Urinary bladder (tissue), 4 donors: ENCODE results near the gene ARHGAP24. TPM values are rescaled to one million over a fixed set of nuclear protein-coding genes. Genes with fewer than 3 reads are reported as not detected.
"Not testable (repeated sequence)": the region's sequence is repeated elsewhere in the genome, so short reads cannot be mapped to it uniquely, and the experiment has no call there.

ENCODE experiments used
- DNase-seq: peaks from one replicate; pipeline ENCODE4 v3.0.0-alpha.2; 2015; ENCODE audit errors: extremely low spot score
- H3K27ac ChIP-seq: one replicate; pipeline ENCODE4 v1.5.1; 2013; ENCODE audit warnings: low read depth, mild to moderate bottlenecking, moderate library complexity
- H3K36me3 ChIP-seq: one replicate; pipeline ENCODE4 v1.6.1; 2013; ENCODE audit warnings: mild to moderate bottlenecking, moderate library complexity; ENCODE audit not compliant: insufficient read depth
- H3K4me1 ChIP-seq: one replicate; pipeline ENCODE4 v1.6.1; 2013; ENCODE audit warnings: mild to moderate bottlenecking, moderate library complexity; ENCODE audit not compliant: insufficient read depth
- H3K4me3 ChIP-seq: one replicate; pipeline ENCODE4 v1.5.1; 2013; ENCODE audit warnings: low read depth, low read length
- WGBS: extraction: QIAGEN DNeasy Blood & Tissue Kit; methylation state at CpG from one replicate; pipeline ENCODE4 v1.1.7; 2013; 5-methylcytosine and 5-hydroxymethylcytosine counted together
- polyA plus RNA-seq: library from polyadenylated mRNA; stranded (reverse); fragments of 200-250 nt; gene quantifications from one replicate; pipeline ENCODE4 v1.2.3, GENCODE V29; 2013
- total RNA-seq: library from RNA; depleted of rRNA; stranded (reverse); fragments of >200 nt; gene quantifications from one replicate; pipeline ENCODE4 v1.2.3, GENCODE V29; 2014
- donor health status: healthy with polysubstance abuse.
- donor health status: healthy.

ARHGAP24 gene
- total and polyA plus RNA-seq, 2 donors, result 17.5 to 81.0 TPM

DNA sequence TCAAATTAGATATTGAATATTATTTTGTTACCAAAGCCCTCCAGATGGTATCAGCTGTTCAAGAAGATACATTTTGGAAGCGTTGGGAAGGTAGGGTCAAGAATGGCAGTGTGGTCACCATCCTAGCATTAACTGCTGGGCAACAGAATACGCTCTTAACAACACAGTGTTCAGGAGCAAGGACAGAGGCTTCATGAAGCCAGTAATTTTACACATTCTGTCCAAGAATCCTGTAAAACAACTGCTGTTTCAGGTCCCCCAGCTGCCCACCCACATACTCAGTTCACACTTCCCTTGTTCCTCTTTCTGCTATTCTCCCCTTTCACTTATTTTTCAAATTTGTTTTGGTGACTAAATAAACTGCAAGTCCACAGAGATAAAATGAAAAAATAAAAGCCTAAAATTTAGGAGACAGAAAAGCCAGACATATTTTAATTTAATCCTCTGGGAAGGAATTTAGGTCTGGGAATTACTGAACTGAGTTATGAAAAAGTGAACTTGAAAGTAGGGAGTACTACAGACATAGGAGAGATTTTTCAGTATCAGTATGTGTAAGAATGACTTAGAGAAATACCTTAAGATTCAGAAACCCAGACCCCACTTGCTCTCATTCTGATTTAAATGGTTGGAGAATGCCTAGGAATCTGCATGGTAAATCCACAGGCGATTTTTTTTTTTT, 478.2 kb downstream of the ARHGAP24 start:
- WGBS, result 64% methylated on average over 3 of the region's 3 CpGs
- no peak overlapping the region for H3K27ac ChIP-seq
- no peaks in the 10 kb centered on the region for H3K4me1 ChIP-seq
- H3K4me3 ChIP-seq, result no peak overlapping the region
- DNase-seq, result no peak
- no peaks in the 10 kb centered on the region for H3K36me3 ChIP-seq

GRCh38 chr4:85953651-85954018, 478.7 kb downstream of the ARHGAP24 start:
- Histone ChIP-seq H3K4me1 (no peaks in the 10 kb centered on the region), H3K4me3 (no peak overlapping the region), H3K36me3 (no peaks in the 10 kb centered on the region), H3K27ac (no peak overlapping the region)
- 80% methylated on average over 3 of the region's 3 CpGs for WGBS
- DNase-seq, result no peak

DNA sequence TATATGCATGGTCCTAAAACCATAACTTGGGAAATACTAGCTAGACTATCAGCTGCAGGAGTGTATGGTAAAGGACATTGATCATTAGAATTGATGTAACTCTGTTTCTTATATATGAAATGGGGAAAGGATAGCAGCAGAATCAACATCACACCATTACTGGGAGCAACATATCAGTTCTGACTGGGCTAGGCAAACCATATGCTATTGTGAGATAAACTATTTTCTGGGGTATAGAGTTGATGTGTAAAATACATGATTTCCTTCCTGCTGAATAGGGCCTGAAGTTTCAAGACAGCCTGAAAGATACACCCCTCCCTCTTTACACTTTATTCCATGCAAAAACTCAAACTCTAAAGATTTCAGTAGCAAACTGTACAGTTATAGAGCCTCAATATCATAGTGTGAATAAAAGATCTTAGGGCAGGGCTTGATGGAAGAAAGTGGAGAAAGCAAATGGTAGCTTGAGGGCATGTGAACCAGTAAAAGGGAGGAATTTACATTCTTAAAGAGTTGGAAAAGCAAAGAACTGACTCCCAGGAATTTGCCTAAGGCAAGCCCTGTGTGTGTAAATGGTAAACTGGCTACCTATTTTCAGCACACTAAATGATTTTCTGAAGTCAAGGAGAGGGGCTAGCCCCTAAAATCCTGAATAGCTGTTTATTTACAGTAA, 480.8 kb downstream of the ARHGAP24 start:
- no peak overlapping the region for H3K27ac ChIP-seq
- H3K4me3 ChIP-seq, result no peak overlapping the region
- H3K36me3 ChIP-seq, result no peaks in the 10 kb centered on the region
- no peaks in the 10 kb centered on the region for H3K4me1 ChIP-seq
- DNase-seq, result no peak

DNA sequence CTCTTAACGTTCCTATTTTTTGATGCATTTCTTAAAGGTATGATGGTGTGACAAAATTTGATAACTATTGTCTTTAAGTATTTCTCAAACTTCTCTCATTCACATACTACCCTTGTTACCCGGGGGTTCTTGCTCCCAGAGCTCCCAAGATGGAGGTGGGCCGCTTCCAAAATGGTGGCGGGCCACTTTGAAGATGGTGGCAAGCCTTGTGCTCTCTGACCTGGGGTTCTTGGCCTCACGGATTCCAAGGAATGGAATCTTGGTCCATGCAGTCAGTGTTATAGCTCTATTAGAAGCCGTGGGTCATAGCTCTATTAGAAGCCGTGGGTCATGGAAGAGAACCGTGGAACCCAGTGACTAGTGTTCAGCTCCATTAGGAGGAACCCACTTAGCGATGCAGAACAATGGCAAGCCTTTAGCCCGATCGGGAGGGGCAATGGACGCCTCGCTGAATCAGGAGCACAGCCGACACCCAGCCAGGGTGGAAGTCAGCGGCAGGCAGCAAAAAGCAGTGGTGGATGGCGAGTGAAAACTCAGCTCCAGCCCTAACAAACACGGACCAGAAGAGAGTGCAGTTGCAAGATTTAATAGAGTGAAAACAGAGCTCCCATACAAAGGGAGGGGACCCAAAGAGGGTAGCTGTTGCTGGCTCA, 481.5 kb downstream of the ARHGAP24 start:
- Histone ChIP-seq H3K36me3 (no peaks in the 10 kb centered on the region), H3K27ac (no peak overlapping the region), H3K4me1 (no peaks in the 10 kb centered on the region), H3K4me3 (no peak overlapping the region)
- DNase-seq, result no peak
- WGBS, result 92% methylated on average over 17 of the region's 17 CpGs

DNA sequence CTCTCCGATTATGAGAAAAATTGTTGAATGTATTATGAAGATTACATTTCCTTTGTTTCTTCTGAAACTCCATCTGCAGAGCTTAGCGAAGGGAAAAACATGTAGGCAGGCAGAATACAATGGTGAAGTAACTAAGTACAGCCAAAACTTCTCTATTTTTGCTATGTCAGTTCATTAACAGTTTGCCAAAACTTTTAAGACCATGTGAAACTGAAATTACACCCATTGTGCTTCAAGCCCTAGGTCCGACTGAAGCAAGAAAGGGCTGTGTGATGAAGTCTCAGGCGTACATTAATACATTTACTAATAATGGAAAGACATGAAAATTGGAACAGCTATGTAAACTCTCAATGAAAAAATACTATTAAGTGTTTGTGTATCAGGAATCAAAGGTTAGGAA, 486.9 kb downstream of the ARHGAP24 start:
- H3K27ac ChIP-seq, result no peak overlapping the region
- no peak for DNase-seq
- H3K4me3 ChIP-seq, result no peak overlapping the region
- WGBS, result 84% methylated on average over 4 of the region's 4 CpGs
- H3K4me1 ChIP-seq, result no peaks in the 10 kb centered on the region
- H3K36me3 ChIP-seq, result no peaks in the 10 kb centered on the region

DNA sequence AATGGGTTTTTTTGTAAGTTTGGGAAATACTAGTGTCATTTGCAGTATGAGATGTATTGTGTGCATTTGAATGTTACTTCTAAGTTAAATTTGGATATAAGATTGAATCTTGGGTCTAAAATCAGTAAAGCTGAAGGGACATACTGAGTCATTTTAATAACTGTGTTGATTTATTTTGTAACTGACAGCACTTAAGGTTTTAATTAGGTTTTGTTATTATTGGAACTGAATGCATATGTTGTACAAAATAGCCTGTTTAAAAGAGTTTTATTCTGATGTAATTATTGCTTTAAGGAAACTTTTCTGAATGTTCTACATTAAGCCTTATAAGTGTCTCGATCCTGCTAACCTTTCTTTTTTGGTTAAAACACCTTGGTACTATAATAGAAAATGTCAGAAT, 488.3 kb downstream of the ARHGAP24 start:
- WGBS, result 98% methylated on average over 1 of the region's 1 CpG

GRCh38 chr4:85964298-85964697, 489.3 kb downstream of the ARHGAP24 start:
- no peak for DNase-seq
- no peaks in the 10 kb centered on the region for H3K4me1 ChIP-seq
- H3K4me3 ChIP-seq, result no peak overlapping the region
- no peaks in the 10 kb centered on the region for H3K36me3 ChIP-seq
- H3K27ac ChIP-seq, result no peak overlapping the region

More for the DNA sequence above, 488.3 kb downstream of the ARHGAP24 start:
- Histone ChIP-seq H3K36me3 (no peaks in the 10 kb centered on the region), H3K27ac (no peak overlapping the region), H3K4me1 (no peaks in the 10 kb centered on the region), H3K4me3 (no peak overlapping the region)
- DNase-seq, result no peak

DNA sequence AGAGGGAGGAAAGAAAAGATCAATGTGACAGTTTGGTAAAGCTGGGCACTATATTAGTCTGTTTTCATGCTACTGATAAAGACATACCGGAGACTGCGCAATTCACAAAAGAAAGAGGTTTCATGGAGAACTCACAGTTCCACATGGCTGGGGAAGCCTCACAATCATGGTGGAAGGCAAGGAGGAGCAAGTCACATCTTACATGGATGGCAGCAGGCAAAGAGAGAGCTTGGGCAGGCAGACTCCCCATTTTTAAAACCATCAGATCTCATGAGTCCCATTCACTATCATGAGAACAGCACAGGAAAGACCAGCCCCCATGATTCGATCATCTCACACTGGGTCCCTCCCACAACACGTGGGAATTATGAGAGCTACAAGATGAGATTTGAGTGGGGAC, 490.1 kb downstream of the ARHGAP24 start:
- not testable (repeated sequence) for DNase-seq, H3K4me3 ChIP-seq, H3K4me1 ChIP-seq, H3K36me3 ChIP-seq, H3K27ac ChIP-seq
- WGBS, result 96% methylated on average over 4 of the region's 4 CpGs

DNA sequence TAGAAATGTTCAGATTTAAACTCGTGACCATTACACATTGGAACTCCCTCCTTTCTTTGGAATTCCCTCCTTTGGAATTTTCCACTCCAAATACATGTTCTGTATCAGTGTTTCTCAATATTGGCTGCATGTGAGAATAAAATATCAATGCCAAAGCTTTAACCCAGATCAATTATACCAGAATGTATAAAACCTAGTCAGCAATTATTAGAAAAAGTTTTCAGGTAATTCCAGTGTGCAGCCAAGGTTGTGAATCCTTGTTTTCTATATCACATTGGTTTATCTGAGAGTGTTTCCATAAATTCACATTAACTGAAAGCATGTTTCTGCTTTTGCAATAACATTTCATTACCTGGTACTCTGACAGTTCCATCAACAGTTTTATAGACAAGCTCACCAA, 490.6 kb downstream of the ARHGAP24 start:
- H3K27ac ChIP-seq, result no peak overlapping the region
- H3K4me3 ChIP-seq, result no peak overlapping the region
- 85% methylated on average over 1 of the region's 1 CpG for WGBS
- no peaks in the 10 kb centered on the region for H3K36me3 ChIP-seq
- no peaks in the 10 kb centered on the region for H3K4me1 ChIP-seq
- no peak for DNase-seq

DNA sequence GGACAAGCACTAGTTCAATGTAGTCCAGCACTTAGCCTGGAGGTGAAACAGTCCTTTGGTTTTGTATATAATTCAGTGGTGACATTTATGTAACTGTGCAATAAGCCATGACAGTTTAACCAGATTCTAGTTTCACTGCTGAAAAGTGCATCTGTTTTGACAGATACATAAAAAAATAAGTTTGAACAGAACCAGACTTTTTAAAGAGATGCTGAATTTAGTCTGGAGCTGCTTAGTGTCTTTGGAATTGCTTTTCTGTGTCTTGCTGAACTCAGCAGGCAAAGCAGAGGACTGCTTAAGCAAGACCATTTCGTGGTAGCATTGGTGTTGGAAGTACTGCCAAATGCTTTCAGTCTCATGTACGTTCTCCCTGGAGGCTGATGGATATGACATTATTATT, 491.4 kb downstream of the ARHGAP24 start:
- H3K36me3 ChIP-seq, result no peaks in the 10 kb centered on the region
- H3K4me3 ChIP-seq, result no peak overlapping the region
- DNase-seq, result peak; percentile 8
- H3K4me1 ChIP-seq, result no peaks in the 10 kb centered on the region
- H3K27ac ChIP-seq, result no peak overlapping the region
- WGBS, result 24% methylated on average over 2 of the region's 2 CpGs

DNA sequence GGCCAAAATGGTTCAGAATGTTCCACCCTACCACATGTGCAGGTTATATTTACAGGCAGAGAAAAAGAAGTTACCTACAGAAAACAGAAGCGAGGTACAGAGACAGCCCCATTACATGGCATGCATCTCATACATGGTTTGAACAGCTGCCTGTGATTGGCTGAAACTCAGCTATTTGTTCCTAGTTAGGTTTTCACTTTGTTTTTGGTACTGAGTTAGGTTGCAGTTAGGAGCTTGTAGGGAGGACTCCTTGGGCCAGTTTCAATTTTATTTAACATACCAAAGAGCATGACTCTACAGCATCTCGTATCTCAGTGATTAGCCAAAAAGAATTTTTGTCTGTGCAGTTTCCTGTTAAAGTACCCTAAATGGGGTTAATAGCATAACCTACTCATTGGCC, 492.9 kb downstream of the ARHGAP24 start:
- DNase-seq, result no peak
- no peak overlapping the region for H3K4me3 ChIP-seq
- 79% methylated on average over 2 of the region's 2 CpGs for WGBS
- H3K27ac ChIP-seq, result no peak overlapping the region
- no peaks in the 10 kb centered on the region for H3K36me3 ChIP-seq
- no peaks in the 10 kb centered on the region for H3K4me1 ChIP-seq

DNA sequence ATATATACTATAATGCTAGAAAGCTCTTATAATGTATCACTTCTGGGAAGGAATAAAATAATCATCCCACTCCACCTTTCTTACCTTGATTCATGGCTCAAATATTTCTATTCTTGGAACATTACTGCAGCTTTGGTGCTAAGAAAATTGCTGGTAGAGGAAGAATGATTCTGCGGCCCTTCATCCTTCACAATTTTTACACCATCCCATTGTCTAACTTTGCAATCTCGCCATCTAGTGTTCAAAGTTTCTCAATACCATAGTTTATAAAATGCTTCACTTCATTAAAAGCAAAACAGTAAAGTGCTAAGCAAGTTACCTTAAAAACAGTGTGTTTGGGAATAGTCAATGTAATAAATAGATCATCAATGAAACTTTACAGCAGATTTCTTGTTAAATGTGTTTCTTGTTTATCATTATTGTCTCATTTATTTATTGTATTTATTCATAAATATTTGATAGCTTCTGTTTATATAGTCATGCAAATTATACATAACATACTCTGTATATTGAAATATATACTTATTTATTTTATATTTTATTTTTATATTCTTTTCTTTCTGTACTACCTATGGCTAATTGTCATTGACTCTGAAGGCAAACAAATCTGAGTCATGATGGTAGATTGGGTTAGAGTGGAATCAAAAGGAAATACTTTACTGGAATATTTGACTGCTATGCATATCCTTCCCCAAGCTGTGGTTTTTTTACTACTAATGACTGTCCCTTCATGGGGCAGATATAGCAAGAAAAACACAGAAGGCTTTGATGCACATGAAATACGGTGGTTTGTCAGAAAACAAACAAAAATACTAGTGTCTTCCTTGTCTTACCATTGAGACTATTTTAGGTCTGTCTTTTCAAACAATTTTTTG, 494.2 kb downstream of the ARHGAP24 start:
- DNase-seq, result peak; percentile 45

GRCh38 chr4:85970535-85970934, 495.6 kb downstream of the ARHGAP24 start:
- WGBS, result 68% methylated on average over 2 of the region's 2 CpGs
- DNase-seq, result no peak
- Histone ChIP-seq H3K4me1 (no peaks in the 10 kb centered on the region), H3K27ac (no peak overlapping the region), H3K4me3 (no peak overlapping the region), H3K36me3 (no peaks in the 10 kb centered on the region)

More for the DNA sequence above, 494.2 kb downstream of the ARHGAP24 start:
- Histone ChIP-seq H3K4me3 (no peak overlapping the region), H3K4me1 (no peaks in the 10 kb centered on the region), H3K36me3 (no peaks in the 10 kb centered on the region), H3K27ac (no peak overlapping the region)
- WGBS, result 42% methylated on average over 3 of the region's 3 CpGs
